Stimulated activated CD4-positive, alpha-beta T cell treated with anti-CD3 and anti-CD28 coated beads, Interleukin-4, amount 100 ng/mL, for 1 hour (primary cell): ENCODE results near the gene GDI1.
"Not testable (repeated sequence)": the region's sequence is repeated elsewhere in the genome, so short reads cannot be mapped to it uniquely, and the experiment has no call there.

Experiments used
- DNase-seq: peaks from one replicate; pipeline ENCODE4 v3.0.0-alpha.2; 2020

Gene GDI1

DNA sequence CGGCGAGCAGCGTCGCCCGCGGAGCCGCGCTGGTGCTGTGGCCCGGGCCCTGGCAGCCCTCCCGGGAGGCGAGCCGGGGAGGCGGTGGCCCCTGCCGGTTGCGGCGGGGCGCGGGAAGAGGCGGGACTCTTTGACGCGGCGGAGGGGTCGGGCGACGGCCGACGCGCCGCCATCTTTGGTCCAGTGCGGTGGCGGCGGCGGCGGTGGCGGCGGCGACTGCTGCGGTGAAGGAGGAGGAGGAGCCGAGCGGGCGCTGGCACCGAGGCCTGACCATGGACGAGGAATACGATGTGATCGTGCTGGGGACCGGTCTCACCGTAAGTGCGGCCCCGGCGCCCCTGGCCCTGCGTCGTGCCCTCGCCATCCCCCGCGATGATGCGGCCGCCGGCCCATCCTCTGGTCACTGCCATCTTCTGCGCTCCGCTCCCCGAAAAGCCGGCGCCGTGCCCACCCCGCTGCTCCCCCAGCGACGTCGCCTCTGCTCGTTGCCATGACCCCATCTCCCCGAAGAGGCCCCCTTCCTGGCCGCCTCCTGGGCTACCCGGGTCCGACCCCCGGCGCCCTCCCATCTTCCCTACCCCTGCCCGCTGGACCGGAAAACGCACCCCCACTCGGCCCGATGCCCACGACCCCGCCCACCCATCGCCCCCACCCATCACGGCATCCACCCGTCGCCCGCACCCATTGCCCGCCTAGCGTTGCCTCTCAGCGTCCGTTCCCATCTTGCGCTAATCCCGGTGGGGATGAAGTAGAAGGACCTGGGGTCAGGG, at the start of gene GDI1:
Gene GDI1, plus strand, starts transcription at position 172 of the 770 bp plus-strand sequence. Its CDS starts 101 bp downstream, at position 273.
- DNase-seq = peak; percentile 62

DNA sequence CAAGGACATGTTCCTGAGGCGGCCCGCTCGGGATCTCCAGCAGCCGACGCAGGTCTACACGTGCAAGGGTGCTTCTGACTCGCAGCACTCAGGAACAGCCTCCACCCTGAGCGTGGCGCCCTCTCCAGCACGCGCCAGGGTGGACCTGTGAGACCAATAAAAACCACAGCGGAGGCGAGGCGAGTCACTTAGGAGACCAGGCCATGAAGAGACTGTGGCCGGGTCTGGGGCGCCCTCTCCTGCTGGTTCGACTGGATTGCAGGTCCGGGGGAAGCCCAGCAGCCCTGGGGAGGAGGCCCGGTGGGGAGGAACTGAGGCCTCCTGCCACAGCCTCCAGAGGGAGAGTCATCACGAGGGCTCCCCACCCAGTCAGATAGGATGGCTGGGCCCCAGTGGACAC, 48.9 kb upstream of the GDI1 start:
- not testable (repeated sequence) for DNase-seq

DNA sequence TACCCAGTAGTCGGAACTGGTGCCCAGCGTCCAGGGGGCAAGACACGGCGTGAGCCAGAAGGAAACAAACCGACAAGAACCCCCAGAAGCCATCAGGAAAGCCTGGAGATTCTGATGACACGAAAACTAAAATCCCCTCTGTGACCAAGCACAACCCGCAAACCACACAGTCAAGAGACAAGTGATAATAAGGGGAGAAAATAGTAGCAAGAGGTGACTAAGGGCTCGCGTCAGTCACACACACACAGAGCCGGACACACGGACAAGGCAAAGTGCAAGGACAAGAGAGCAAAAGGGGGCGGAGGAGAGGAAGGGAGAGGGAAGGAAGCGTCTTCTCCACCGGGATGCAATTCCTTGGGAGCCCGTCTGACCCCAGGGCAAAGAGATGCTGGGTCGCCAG, 48.3 kb upstream of the GDI1 start:
- DNase-seq = not testable (repeated sequence)

DNA sequence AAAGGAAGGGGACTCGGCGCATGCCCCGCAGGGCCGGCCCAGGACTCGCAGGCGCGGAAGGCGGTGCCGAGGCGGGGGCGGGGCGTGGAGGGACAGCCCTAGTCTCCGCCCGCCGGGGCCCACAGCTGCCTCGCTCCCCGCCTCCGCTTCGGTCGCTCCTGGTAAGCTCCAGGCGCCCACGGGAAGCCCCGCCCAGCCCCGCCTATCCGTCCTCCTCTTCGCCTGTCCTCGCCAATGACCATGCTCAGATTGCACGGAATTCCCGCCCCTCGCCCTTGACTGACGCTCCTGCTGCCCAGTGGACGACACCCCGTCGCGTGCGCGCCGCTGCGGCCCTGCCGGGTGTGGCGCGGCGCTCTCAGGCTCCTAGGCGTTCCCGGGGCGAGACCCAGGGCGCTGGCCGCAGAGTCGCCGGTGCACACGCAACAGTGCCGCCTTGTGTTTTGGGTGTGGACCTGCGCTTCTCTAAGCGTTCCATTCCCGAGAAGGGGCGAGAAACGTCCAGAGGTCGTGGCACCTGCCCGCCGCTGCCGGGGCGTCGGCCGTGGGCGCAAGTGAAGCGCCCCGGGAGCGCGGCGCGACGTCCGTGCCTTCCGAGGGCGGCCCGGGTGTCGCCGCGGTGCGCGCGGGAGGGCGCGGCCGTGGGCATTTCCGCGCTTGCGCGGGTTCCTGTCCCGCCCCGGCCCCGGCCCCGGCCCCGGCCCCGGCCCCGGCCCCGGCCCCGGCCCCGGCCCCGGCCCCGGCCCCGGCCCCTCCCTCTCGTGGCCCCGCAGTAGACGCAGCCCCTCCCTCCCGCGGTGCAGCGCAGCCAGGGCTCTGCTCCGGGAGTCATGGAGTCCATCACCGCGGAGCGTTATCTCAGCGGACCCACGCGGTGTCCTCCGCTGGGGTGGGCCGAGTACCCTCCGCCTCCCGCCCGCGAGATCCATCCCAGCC, 46.9 kb upstream of the GDI1 start:
- not testable (repeated sequence) for DNase-seq

DNA sequence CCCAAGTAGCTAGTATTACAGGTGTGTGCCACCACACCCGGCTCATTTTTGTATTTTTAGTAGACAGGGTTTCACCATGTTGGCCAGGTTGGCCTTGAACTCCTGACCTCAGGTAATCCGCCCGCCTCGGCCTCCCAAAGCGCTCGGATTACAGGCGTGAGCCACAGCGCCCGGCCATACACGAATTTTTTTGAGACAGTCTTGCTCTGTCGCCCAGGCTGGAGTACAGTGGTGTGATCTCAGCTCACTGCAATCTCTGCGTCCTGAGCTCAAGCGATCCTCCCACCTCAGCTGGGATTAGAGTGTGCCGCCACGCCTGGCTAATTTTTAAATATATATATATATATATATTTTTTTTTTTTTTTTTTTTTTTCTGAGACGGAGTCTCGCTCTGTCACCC, 40.6 kb upstream of the GDI1 start:
- DNase-seq = not testable (repeated sequence)

DNA sequence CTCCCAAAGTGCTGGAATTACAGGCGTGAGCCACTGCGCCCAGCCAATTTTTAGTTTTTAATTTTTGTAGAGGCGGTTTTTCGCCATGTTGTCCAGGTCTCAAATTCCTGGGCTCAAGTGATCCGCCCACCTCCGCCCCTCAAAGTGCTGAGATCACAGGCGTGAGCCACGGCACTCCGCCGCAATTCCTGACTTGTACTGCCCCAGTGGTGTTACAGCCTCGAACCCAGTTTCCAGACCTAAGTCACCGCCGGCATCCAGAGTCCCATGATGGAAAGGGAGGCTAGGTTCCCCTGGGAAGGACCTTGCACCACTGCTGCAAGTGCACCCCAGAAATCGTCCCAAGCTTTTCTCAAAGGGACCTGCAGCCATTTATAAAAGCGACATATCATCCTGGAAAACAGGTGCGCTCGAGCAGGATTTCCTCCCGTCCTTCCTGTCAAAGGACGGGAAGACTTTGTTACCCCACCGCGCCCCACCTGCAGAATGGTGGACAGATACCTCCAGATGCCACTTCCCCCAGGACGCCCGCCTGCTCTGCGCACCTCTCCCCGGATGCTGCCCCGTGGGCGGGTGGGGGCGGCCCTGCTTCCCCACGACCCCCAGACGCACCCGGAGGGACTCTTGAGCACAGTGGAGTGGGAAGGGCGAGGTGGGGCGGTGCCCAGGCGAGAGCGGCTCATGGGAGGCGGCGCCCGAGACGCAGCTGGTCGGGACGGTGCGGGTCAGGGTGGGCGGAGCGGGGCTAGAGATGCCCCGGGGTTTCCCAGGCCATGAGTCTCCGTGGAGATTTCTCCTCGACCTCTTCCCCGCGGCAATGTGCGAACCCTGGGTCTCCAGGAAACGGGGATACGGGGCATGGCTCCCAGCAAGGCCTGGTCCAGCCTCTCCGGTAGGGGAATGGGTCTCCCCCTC, 39.7 kb upstream of the GDI1 start:
- peak; percentile 71 for DNase-seq

GRCh38 chrX:154397888-154398667, 38.9 kb upstream of the GDI1 start, which contains the start of gene RPL10:
RPL10 (plus strand) TSS chrX:154398377; CDS start chrX:154398520, 143 bp downstream.
- DNase-seq = peak; percentile 84

DNA sequence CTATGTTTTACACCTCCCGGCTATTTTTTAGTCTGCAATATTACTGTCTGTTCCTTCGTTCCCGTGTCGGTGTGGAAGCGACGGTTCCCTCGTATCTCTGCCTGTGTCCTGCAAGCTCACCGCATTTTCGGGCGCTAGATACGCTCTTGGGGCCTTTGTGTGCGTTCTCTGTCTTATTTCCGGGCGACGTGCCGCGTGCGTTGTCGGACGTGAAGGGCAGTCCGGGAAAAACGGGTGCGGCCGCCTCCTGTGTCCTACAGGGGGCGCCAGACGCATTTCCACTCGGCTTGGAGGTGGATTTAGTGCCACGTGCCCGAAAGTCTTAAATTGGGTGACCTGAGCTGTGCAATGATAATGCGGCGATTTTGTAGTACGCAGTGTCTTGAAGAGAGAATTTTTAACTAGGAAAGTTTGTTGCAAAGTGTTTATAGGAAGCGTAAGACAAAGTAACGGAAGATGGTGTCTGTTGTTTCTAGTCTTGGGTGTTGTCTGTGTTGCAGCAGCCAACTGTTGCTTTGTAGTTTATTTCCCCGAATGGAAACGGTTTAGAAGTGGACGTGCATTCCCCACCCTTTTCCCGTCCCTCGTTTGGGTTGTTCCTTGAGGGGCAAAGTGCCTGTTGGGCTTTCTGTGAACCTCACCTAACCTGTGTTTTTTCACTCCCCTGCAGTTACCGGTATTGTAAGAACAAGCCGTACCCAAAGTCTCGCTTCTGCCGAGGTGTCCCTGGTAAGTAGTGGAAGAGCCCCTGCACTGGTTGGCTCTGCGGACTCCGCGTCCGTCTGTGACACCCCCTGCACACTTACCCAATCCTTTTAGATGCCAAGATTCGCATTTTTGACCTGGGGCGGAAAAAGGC, 38.1 kb upstream of the GDI1 start:
- DNase-seq = peak; percentile 80

DNA sequence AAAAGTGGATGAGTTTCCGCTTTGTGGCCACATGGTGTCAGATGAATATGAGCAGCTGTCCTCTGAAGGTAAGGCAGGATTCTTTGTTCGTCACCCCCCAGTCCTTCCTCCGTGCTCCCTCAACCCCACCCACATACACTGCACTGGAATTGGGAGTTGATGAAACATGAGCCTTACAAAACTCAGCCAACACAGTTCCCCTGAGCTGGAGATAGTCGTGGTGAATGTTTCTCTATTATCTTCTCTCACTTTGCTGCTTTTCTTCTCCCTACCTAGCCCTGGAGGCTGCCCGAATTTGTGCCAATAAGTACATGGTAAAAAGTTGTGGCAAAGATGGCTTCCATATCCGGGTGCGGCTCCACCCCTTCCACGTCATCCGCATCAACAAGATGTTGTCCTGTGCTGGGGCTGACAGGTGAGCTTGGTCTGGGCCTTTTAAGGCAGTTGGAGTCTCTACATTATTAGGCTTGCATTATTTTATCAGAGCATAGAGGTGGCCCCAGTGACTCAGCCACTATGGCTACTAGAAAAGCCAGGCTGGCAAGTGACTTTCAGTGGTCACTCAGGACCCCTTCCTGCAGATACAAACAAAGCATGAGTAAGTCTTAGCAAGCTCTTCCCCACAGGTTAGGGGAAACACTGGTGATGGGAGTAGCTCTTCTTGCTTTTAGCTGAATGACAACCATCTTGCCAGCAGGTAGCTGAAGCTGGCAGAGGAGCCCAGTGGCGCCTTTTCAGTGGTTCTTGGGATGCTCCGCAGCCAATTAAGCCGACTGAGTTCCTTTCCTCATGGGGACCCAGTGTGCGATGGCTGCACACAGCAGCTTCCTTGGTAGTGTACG, 37.2 kb upstream of the GDI1 start:
- no peak for DNase-seq

- not testable (repeated sequence) for DNase-seq
These were observed 36.6 kb upstream of the GDI1 start for GRCh38 chrX:154400369-154400817.

GRCh38 chrX:154401045-154401799, 35.7 kb upstream of the GDI1 start:
- DNase-seq = no peak

DNA sequence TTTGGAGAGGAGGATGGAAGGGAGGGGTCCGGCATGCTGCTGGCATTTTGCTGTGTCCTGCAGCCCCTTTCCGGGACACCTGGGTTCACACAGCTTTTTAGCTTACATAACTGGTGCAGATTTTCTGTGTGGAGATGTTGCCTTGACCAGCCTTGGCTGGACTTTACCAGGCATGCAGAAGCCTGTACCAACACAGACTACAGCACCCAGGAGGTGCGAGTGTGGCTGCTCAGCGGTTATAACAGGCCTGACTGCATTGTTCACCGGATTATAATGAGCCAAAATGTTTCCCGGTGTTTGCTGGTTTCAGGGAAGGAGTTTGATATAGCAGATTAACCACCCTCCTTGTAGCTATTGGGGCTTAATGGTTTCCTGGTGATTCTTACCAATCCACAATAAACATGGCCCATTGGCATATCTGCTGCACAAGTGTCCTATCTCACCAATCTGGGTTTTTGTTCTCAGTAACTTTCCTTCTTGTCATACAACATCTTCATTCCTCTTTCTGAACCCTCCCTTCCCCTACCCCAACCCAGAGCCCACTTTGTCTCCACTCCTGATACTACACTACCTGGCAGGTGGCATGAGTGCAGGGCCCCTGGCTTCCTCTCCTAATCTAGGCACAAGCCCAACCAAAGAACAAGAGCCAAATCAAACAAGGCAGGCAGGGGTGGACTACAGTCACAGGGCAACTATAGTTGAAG, 34.9 kb upstream of the GDI1 start:
- DNase-seq = no peak

- DNase-seq = no peak
These were observed 34.3 kb upstream of the GDI1 start for GRCh38 chrX:154402622-154403127.

DNA sequence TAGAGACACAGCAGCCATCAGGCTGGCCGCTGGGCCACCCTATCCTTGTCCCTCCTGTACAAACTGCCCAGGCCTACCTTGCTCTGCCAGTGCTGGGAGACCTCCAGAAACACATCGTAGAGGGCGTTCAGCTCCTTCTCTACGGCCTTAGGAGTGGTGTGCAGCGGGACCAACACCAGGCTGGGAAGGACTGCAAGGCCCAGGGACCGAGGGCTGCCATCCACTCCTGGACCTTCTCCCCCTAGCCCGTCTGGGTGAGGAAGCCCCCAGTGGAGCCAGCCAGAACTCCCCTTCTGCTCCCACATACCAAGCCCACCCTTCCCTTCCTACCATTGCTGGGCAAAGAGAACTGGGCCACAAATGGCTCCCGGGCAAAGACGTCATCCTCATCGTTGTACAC, 33.8 kb upstream of the GDI1 start:
- no peak for DNase-seq

DNA sequence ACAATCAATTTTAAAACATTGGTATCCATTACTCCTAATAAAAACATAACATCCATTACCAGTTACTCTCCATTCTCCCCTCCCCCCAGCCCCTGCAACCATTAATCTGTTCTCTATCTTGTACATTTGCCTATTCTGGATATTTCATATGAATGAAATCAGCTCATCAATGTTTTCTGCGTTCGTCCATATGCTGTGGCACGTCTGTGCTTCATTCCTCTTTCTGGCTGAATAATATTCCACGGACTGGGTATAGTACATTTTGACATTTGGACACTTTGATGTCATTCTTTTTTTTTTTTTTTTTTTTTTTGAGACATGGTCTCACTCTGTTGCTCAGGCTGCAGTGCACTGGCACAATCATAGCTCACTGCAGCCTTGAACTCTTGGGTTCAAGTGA, 33.1 kb upstream of the GDI1 start:
- DNase-seq = no peak

DNA sequence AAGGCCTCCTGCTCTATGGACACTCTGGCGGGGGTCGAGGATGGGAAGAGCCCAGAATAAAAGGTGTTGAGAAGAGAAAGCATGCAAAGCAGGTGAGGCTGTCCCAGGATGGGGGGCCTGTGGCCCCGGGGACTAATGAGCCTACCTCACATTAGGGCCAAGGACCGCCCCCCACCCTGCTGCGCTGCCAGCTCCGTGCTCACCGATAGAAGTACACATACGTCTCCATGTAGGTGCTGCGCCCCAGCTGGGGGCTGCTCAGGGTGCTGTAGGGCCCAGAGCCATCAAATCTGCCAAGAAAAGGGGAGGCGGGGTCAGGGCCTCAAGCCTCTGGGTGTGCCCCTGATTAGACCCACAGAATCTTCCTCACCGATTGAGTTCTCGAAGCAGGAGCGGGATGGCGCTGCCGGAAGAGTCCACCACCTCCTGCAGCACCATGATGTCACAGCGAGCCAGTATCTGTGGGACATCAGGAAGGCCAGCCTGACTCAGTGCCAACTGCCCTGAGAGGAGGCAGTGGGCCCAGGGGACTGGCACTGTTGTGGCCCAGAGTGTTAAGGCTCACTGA, 32.2 kb upstream of the GDI1 start:
- DNase-seq = no peak

GRCh38 chrX:154408659-154409221, 28.2 kb upstream of the GDI1 start:
- no peak for DNase-seq
